Uterus (tissue), 2 donors: ENCODE results near the gene MCTP1.

Experiments used
- POLR2A ChIP-seq, 2 donors: fragments of 450-650 bp; IDR thresholded peaks; one replicate each; pipeline ENCODE4 v1.6.1; 2016; ENCODE audit warnings: antibody characterized with exemption in 2 of 2, mild to moderate bottlenecking in 1 of 2, moderate library complexity in 1 of 2
- TF ChIP-seq, protein P1 (sequence below), 4 experiments: fragments of 200-600 bp in 2 of 4; fragments of 450-650 bp in 2 of 4; sonication (generic) in 2 of 4; IDR thresholded peaks; one replicate each; pipeline ENCODE4 v1.5.1; 2016 to 2019; ENCODE audit warnings: antibody characterized with exemption in 4 of 4, mild to moderate bottlenecking in 2 of 4, moderate library complexity in 1 of 4

DNA sequence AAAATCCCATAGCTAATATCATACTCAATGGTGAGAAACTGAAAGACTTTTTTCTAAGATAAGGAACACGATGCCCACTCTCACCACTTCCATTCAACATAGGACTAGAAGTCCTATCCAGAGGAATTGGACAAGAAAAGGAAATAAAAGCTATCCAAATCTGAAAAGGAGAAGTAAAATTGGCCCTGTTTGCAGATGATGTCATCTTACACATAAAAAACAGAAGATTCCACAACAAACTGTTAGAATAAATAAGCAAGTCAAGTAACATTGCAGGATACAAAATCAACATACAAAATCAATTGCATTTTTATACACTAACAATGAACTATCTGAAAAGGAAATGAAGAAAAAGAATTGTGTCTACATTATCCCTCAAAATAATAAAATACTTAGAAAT, 308.0 kb downstream of the MCTP1 start:
- TF ChIP-seq, protein P1, sequence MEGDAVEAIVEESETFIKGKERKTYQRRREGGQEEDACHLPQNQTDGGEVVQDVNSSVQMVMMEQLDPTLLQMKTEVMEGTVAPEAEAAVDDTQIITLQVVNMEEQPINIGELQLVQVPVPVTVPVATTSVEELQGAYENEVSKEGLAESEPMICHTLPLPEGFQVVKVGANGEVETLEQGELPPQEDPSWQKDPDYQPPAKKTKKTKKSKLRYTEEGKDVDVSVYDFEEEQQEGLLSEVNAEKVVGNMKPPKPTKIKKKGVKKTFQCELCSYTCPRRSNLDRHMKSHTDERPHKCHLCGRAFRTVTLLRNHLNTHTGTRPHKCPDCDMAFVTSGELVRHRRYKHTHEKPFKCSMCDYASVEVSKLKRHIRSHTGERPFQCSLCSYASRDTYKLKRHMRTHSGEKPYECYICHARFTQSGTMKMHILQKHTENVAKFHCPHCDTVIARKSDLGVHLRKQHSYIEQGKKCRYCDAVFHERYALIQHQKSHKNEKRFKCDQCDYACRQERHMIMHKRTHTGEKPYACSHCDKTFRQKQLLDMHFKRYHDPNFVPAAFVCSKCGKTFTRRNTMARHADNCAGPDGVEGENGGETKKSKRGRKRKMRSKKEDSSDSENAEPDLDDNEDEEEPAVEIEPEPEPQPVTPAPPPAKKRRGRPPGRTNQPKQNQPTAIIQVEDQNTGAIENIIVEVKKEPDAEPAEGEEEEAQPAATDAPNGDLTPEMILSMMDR (IDR thresholded peaks at IDR 0.05), result no peak
- no peak for TF ChIP-seq POLR2A (IDR thresholded peaks at IDR 0.05)
